WTC11 (cell line): ENCODE measurements around the gene DNAI7.

Experiments used
- ARID4B ChIP-seq: sonication (generic); formaldehyde crosslinking; IDR thresholded peaks from 2 replicates; pipeline ENCODE4 v1.8.0; 2023; ENCODE audit warnings: missing genetic modification reagents, mild to moderate bottlenecking, borderline replicate concordance
- ATF6 ChIP-seq: sonication (generic); formaldehyde crosslinking; IDR thresholded peaks from 2 replicates; pipeline ENCODE4 v1.8.1; 2023; ENCODE audit warnings: mild to moderate bottlenecking, missing genetic modification reagents
- CTCF ChIP-seq: fragments of 200-600 bp; IDR thresholded peaks from 2 replicates; pipeline ENCODE4 v1.8.0; 2022; ENCODE audit warnings: antibody characterized with exemption
- MAX ChIP-seq: sonication (generic); formaldehyde crosslinking; IDR thresholded peaks from 2 replicates; pipeline ENCODE4 v1.8.0; 2022; ENCODE audit warnings: mild to moderate bottlenecking, missing genetic modification reagents
- PRRX2 ChIP-seq: fragments of 250-450 bp; sonication (Bioruptor Pico); IDR thresholded peaks from 2 replicates; pipeline ENCODE4 v1.8.0; 2021; ENCODE audit warnings: mild to moderate bottlenecking
- STAT6 ChIP-seq: sonication (generic); formaldehyde crosslinking; conservative IDR thresholded peaks from 2 replicates; pipeline ENCODE4 v1.8.1; 2023; ENCODE audit warnings: mild to moderate bottlenecking, low read depth, missing genetic modification reagents, moderate library complexity
- USF2 ChIP-seq: sonication (generic); formaldehyde crosslinking; IDR thresholded peaks from 2 replicates; pipeline ENCODE4 v1.8.1; 2023; ENCODE audit warnings: mild to moderate bottlenecking, missing genetic modification reagents, moderate library complexity

- no peak for TF ChIP-seq MAX (CRISPR knock-in tag)
- TF ChIP-seq ATF6 (CRISPR knock-in tag): no peak
- TF ChIP-seq CTCF: no peak
- no peak for TF ChIP-seq STAT6 (CRISPR knock-in tag)
- no peak for TF ChIP-seq PRRX2 (CRISPR knock-in tag)
- no peak for TF ChIP-seq USF2
- TF ChIP-seq ARID4B: no peak
Observed at GRCh38 chr12:25207846-25208245, 12.9 kb upstream of the DNAI7 start.
